K562 (cell line): Measurements from ENCODE around the gene LSM6. TPM values are rescaled to one million over a fixed set of nuclear protein-coding genes. Genes with fewer than 3 reads are reported as not detected.

ENCODE experiments used
- ATAC-seq: fragments of 200-7000 bp; cut with Tn5 transposase; 3 replicates; pipeline ENCODE4 v1.9.1; 2020; ENCODE audit warnings: moderate library complexity
- BruUV-seq: library from RNA; stranded (reverse); fragments of 400-500 nt; replicated peaks from 2 replicates; lab custom pipeline; 2021; lab: Mats Ljungman, UMichigan
- CTCF ChIA-PET: fragments of 300-600 bp; formaldehyde crosslinking; extraction: SDS; loops from one replicate; lab custom pipeline; 2021; ENCODE audit warnings: low intra/inter-chr PET ratio; lab: Yijun Ruan, JAX
- POLR2A ChIA-PET: fragments of 300-600, 350-650 bp; sonication (Branson Sonifier 250); formaldehyde crosslinking; extraction: SDS; loops from one replicate; lab custom pipeline; 2021; ENCODE audit warnings: antibody characterized with exemption, inconsistent platforms; lab: Yijun Ruan, JAX
- DNase-seq, 4 experiments: peaks; one replicate each; pipeline versions ENCODE4 v3.0.0 to v3.0.0-alpha.2; 2011 to 2018; ENCODE audit warnings: low spot score in 3 of 4, mixed read lengths in 3 of 4; ENCODE audit errors: extremely low read depth in 1 of 4
- FAIRE-seq: peaks from 2 replicates; lab custom pipeline; 2011; peaks lifted over from hg19 to GRCh38; lab: Jason Lieb, UNC
- H2AFZ ChIP-seq: 2 replicates; pipeline ENCODE4 v1.6.0; 2011; ENCODE audit warnings: low read depth, low read length, control low read depth, inconsistent platforms
- H3K27ac ChIP-seq: fragments of 200-600 bp; 3 replicates; pipeline ENCODE4 v1.8.0; 2011; ENCODE audit warnings: low read depth, mild to moderate bottlenecking, control low read depth, inconsistent platforms, low read length, moderate library complexity, mixed read lengths; ENCODE audit errors: extremely low read depth
- H3K27me3 ChIP-seq, 2 experiments: fragments of 300-600 bp in 1 of 2; 2 replicates in 1 of 2; 3 replicates in 1 of 2; pipeline versions ENCODE4 v1.6.0 to v1.8.0; 2011; ENCODE audit warnings: inconsistent platforms in 2 of 2, low read length in 2 of 2, mild to moderate bottlenecking in 1 of 2, mixed read lengths in 1 of 2, moderate library complexity in 1 of 2; ENCODE audit not compliant: control insufficient read depth in 2 of 2, insufficient read depth in 2 of 2
- H3K36me3 ChIP-seq: fragments of 300-600 bp; 3 replicates; pipeline ENCODE4 v1.8.0; 2011; ENCODE audit warnings: mild to moderate bottlenecking, low read length, inconsistent platforms; ENCODE audit not compliant: control insufficient read depth, insufficient read depth
- H3K4me1 ChIP-seq, 2 experiments: fragments of 200-600 bp in 1 of 2; replicated peaks in 1 of 2; 2 replicates in 1 of 2; 3 replicates in 1 of 2; pipeline versions ENCODE4 v1.5.1 to v1.8.0; 2011; ENCODE audit warnings: inconsistent platforms in 2 of 2, low read length in 2 of 2, mild to moderate bottlenecking in 1 of 2, mixed read lengths in 1 of 2, moderate library complexity in 1 of 2; ENCODE audit not compliant: control insufficient read depth in 2 of 2, insufficient read depth in 2 of 2
- H3K4me2 ChIP-seq: 2 replicates; pipeline ENCODE4 v1.6.1; 2011; ENCODE audit warnings: low read length, control low read depth, inconsistent platforms, mixed read lengths; ENCODE audit not compliant: insufficient read depth
- H3K4me3 ChIP-seq: fragments of 200-600 bp; sonication (generic), shearing (Covaris generic); 2 replicates; pipeline ENCODE4 v1.5.1; 2016; ENCODE audit warnings: control low read depth, inconsistent platforms
- H3K79me2 ChIP-seq: fragments of 200-600 bp; 3 replicates; pipeline ENCODE4 v1.8.0; 2011; ENCODE audit warnings: low read length, inconsistent platforms; ENCODE audit not compliant: control insufficient read depth, insufficient read depth
- H3K9ac ChIP-seq, 2 experiments: 2 replicates each; pipeline versions ENCODE4 v1.6.0 to v1.6.1; 2011; ENCODE audit warnings: low read depth in 2 of 2, low read length in 2 of 2, control low read depth in 1 of 2, inconsistent platforms in 1 of 2, mild to moderate bottlenecking in 1 of 2, mixed read lengths in 1 of 2; ENCODE audit not compliant: insufficient read depth in 1 of 2
- H3K9me1 ChIP-seq: one replicate; pipeline ENCODE4 v1.6.0; 2011; ENCODE audit warnings: inconsistent platforms, mild to moderate bottlenecking, low read length, moderate library complexity; ENCODE audit not compliant: control insufficient read depth, insufficient read depth
- H3K9me3 ChIP-seq: replicated peaks from 2 replicates; pipeline ENCODE4 v1.5.1; 2011; ENCODE audit warnings: low read depth, low read length, inconsistent platforms; ENCODE audit not compliant: control insufficient read depth, insufficient read depth
- H4K20me1 ChIP-seq: replicated peaks from 2 replicates; pipeline ENCODE4 v1.6.1; 2011; ENCODE audit warnings: low read length, inconsistent platforms, mixed read lengths; ENCODE audit not compliant: control insufficient read depth, insufficient read depth
- MCM7 ChIP-seq, 2 experiments: fragments of 450-650 bp; IDR thresholded peaks; 2 replicates each; pipeline ENCODE4 v1.6.1; 2016 to 2018
- NRF1 ChIP-seq, 2 experiments: fragments of 450-650 bp; IDR thresholded peaks in 1 of 2; conservative IDR thresholded peaks in 1 of 2; 2 replicates each; pipeline ENCODE4 v1.6.1; 2014; ENCODE audit warnings: mild to moderate bottlenecking in 2 of 2
- WGBS: fragments of 100-300 bp; shearing (Covaris generic); methylation state at CpG from one replicate; pipeline ENCODE4 v1.1.6; 2016; ENCODE audit warnings: low coverage, mixed read lengths; ENCODE audit not compliant: insufficient coverage; ENCODE audit errors: missing lambda C conversion rate; 5-methylcytosine and 5-hydroxymethylcytosine counted together
- in situ Hi-C: fragments of 300-500 bp; cut with MboI; formaldehyde crosslinking; loops from 4 replicates; pipeline ENCODE4 v1.15.0; 2018; ENCODE audit warnings: inconsistent platforms, mixed read lengths
- intact Hi-C: fragments of 100-400 bp; cut with micrococcal nuclease; formaldehyde crosslinking; loops from 2 replicates; pipeline ENCODE4 v1.14.2; 2022
- polyA plus RNA-seq, 8 experiments: library from polyadenylated mRNA; depleted of rRNA in 4 of 8; stranded (reverse) in 5 of 8; unstranded in 3 of 8; fragments of >200 nt; fragmentation: Nextera tagmentation in 2 of 8; fragmentation: Illumina TruSeq in 1 of 8; extraction: Ambion mirVana in 2 of 8; extraction: Trizol in 1 of 8; gene quantifications; 2 replicates each; pipeline versions ENCODE4 v1.2.1 to v1.2.3, GENCODE V29; 2011 to 2014; ENCODE audit warnings: inconsistent platforms in 1 of 8, missing spikeins in 1 of 8
- total RNA-seq, 7 experiments: library from RNA; depleted of rRNA in 6 of 7; stranded (reverse); fragments of >200 nt in 6 of 7; fragmentation: Illumina TruSeq in 2 of 7; extraction: Trizol in 2 of 7; gene quantifications; 2 replicates each; pipeline versions ENCODE4 v1.2.1 to v1.2.3, GENCODE V29; 2011 to 2021; ENCODE audit warnings: low replicate concordance in 1 of 7
- TF ChIP-seq, protein P1 (sequence below): sonication (generic); formaldehyde crosslinking; IDR thresholded peaks from 2 replicates; pipeline ENCODE4 v1.8.0; 2022; ENCODE audit warnings: missing genetic modification reagents, mild to moderate bottlenecking, borderline replicate concordance
- TF ChIP-seq, protein P2 (sequence below): fragments of 150-350 bp; IDR thresholded peaks from 2 replicates; pipeline ENCODE4 v1.6.1; 2014; ENCODE audit warnings: low read depth, mild to moderate bottlenecking, low read length, borderline replicate concordance

LSM6 gene
- total and polyA plus RNA-seq, 9 of the 15 experiments (the other 6 are each of a cell fraction or from before 2014, with no cell fraction given), result 39.9 to 150 (median 97.4) TPM

DNA sequence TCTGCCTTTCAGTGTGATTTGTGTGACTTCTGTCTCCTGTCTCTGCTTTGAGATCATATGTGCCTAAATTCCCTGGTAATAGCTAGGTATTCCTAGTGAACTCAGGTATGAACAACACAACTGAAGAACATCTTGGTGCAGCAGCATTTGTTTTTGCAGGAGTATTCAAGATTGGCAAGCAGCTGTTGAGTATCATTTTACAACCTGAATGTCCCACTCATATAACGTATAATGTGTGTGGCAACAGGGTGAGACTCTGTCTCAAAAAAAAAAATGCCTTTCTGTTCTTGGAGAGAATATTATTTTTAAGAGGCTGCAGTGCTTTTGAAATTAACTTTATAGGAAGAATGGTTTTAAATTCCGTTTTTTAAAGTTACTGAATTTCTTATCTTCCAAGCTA, 7.7 kb downstream of the LSM6 start:
- Histone ChIP-seq H3K9me1 (no peaks in the 10 kb centered on the region), H3K4me2 (no peak overlapping the region), H3K79me2 (peaks cover 28% of the 10 kb centered on the region), H3K4me1 (peaks cover 0 to 3% of the 10 kb centered on the region in 2 experiments; a peak in 2 of 5 replicates), H3K36me3 (peaks cover 51% of the 10 kb centered on the region), H3K4me3 (no peak overlapping the region), H4K20me1 (no peaks in the 10 kb centered on the region)
- no TSS peak for BruUV-seq
- CTCF ChIA-PET, result no interaction called here
- DNase-seq (no peak), ATAC-seq (no peak), FAIRE-seq (no peak)
- intact Hi-C loops, result no loop called here
- in situ Hi-C loops, result no loop called here
- TF ChIP-seq MCM7 (IDR thresholded peaks at IDR 0.05) (no peak), NRF1 (conservative IDR thresholded peaks at IDR 0.05 in 1 of 2, IDR thresholded peaks at IDR 0.05 in 1 of 2) (no peak)
- TF ChIP-seq, protein P1, sequence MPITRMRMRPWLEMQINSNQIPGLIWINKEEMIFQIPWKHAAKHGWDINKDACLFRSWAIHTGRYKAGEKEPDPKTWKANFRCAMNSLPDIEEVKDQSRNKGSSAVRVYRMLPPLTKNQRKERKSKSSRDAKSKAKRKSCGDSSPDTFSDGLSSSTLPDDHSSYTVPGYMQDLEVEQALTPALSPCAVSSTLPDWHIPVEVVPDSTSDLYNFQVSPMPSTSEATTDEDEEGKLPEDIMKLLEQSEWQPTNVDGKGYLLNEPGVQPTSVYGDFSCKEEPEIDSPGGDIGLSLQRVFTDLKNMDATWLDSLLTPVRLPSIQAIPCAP, result no peak
- TF ChIP-seq, protein P2, sequence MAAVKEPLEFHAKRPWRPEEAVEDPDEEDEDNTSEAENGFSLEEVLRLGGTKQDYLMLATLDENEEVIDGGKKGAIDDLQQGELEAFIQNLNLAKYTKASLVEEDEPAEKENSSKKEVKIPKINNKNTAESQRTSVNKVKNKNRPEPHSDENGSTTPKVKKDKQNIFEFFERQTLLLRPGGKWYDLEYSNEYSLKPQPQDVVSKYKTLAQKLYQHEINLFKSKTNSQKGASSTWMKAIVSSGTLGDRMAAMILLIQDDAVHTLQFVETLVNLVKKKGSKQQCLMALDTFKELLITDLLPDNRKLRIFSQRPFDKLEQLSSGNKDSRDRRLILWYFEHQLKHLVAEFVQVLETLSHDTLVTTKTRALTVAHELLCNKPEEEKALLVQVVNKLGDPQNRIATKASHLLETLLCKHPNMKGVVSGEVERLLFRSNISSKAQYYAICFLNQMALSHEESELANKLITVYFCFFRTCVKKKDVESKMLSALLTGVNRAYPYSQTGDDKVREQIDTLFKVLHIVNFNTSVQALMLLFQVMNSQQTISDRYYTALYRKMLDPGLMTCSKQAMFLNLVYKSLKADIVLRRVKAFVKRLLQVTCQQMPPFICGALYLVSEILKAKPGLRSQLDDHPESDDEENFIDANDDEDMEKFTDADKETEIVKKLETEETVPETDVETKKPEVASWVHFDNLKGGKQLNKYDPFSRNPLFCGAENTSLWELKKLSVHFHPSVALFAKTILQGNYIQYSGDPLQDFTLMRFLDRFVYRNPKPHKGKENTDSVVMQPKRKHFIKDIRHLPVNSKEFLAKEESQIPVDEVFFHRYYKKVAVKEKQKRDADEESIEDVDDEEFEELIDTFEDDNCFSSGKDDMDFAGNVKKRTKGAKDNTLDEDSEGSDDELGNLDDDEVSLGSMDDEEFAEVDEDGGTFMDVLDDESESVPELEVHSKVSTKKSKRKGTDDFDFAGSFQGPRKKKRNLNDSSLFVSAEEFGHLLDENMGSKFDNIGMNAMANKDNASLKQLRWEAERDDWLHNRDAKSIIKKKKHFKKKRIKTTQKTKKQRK, result no peak
- TF ChIP-seq, all 486 proteins: peak for 0
- POLR2A ChIA-PET, result interaction anchor here (0.6 kb wide), 1 partner anchor 31 kb away, joined by 3 read pairs; no protein-coding TSS in a partner anchor
- H3K27ac ChIP-seq, result no peak overlapping the region
- no peaks in the 10 kb centered on the region for H3K9me3 ChIP-seq
- H3K9ac ChIP-seq, result no peak overlapping the region
- 73% methylated on average over 2 of the region's 2 CpGs for WGBS
- H2AFZ ChIP-seq, result no peak overlapping the region
- H3K27me3 ChIP-seq, result no peaks in the 10 kb centered on the region
